ENCODE results near the gene ATP2B2. TPM values are rescaled to one million over a fixed set of nuclear protein-coding genes. Genes with fewer than 3 reads are reported as not detected.

Gene ATP2B2
- polyA plus RNA-seq, 3 donors, result not detected

DNA sequence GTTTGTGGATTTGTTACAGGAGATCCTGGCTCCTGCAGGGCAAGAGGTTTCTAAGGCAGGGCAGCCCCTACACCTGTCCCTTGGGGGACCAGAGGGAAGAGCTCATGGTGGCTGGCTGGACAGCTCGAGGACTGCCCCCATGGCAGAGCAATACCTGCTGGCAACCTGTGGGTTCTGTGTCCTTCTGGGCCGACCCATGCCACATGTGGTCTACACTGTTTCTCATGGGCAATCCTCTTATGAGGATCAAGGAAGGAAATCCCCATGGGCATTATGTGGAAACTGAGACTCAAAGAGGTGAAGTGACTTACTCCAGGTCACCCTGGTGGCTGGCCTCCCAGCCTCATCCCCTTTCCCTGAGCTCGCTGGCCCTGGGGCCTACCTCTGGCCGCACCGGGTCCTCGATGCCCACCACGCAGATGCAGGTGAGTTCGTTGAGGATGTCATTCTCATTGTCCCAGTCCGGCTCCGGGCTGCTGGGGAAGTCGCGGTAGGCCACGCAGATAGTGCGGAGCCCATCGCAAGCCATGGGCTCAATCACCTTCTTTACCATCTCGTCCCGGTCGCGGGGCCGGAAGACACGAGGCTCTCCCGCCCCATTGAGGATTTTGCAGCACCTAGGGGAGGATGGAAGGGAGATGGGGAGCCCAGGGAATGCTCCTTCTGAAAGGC, 146.9 kb downstream of the ATP2B2 start:
- Histone ChIP-seq H2AFZ (ENCODE audit: insufficient read depth, low read depth, low read length, poor library complexity, severe bottlenecking) (no peak overlapping the region), H3K9me3 (replicated peaks in 1 of 2; ENCODE audit: control insufficient read depth in 1 of 2, insufficient read depth in 1 of 2, low read length in 2 of 2) (no peaks in the 10 kb centered on the region), H4K20me1 (ENCODE audit: insufficient read depth, low read length) (no peaks in the 10 kb centered on the region), H3K27me3 (ENCODE audit: control insufficient read depth in 2 of 2, insufficient read depth in 2 of 2, low read length in 2 of 2) (no peaks in the 10 kb centered on the region), H3K4me2 (replicated peaks; ENCODE audit: extremely low read depth, low read length, poor library complexity, severe bottlenecking) (no peak overlapping the region), H3K4me1 (ENCODE audit: control insufficient read depth in 1 of 2, insufficient read depth in 2 of 2, low read length in 2 of 2) (peaks cover 4 to 6% of the 10 kb centered on the region in 2 donors), H3K27ac (ENCODE audit: low read depth in 1 of 2, low read length in 2 of 2) (no peak overlapping the region), H3K36me3 (replicated peaks in 1 of 2; ENCODE audit: control insufficient read depth in 1 of 2, insufficient read depth in 2 of 2, low read length in 2 of 2) (no peaks in the 10 kb centered on the region), H3K79me2 (ENCODE audit: insufficient read depth, low read length) (no peaks in the 10 kb centered on the region), H3K4me3 (replicated peaks in 1 of 3; ENCODE audit: low read depth in 2 of 3, low read length in 3 of 3) (no peak overlapping the region), H3K9ac (ENCODE audit: insufficient read depth, low read length, poor library complexity, severe bottlenecking) (no peak overlapping the region)
- intact Hi-C loops (cut with micrococcal nuclease), result no loop called here
- peaks cover 14% of the 10 kb centered on the region for H3K4me1 Mint-ChIP-seq
- no peak overlapping the region for H3K4me3 Mint-ChIP-seq
- no peak for DNase-seq
- peaks cover 0 to 8% (median 3%) of the 10 kb centered on the region in 7 donors for H3K9me3 Mint-ChIP-seq
- no peak overlapping the region for H3K27ac Mint-ChIP-seq
- H3K36me3 Mint-ChIP-seq, result no peaks in the 10 kb centered on the region
- 99% methylated on average over 14 of the region's 22 CpGs for WGBS (ENCODE audit: insufficient coverage)
- H3K27me3 Mint-ChIP-seq (ENCODE audit: low read depth in 3 of 3), result peaks cover 2 to 4% (median 4%) of the 10 kb centered on the region in 3 donors
- TF ChIP-seq, protein P1, sequence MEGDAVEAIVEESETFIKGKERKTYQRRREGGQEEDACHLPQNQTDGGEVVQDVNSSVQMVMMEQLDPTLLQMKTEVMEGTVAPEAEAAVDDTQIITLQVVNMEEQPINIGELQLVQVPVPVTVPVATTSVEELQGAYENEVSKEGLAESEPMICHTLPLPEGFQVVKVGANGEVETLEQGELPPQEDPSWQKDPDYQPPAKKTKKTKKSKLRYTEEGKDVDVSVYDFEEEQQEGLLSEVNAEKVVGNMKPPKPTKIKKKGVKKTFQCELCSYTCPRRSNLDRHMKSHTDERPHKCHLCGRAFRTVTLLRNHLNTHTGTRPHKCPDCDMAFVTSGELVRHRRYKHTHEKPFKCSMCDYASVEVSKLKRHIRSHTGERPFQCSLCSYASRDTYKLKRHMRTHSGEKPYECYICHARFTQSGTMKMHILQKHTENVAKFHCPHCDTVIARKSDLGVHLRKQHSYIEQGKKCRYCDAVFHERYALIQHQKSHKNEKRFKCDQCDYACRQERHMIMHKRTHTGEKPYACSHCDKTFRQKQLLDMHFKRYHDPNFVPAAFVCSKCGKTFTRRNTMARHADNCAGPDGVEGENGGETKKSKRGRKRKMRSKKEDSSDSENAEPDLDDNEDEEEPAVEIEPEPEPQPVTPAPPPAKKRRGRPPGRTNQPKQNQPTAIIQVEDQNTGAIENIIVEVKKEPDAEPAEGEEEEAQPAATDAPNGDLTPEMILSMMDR (IDR thresholded peaks at IDR 0.05), result no peak

DNA sequence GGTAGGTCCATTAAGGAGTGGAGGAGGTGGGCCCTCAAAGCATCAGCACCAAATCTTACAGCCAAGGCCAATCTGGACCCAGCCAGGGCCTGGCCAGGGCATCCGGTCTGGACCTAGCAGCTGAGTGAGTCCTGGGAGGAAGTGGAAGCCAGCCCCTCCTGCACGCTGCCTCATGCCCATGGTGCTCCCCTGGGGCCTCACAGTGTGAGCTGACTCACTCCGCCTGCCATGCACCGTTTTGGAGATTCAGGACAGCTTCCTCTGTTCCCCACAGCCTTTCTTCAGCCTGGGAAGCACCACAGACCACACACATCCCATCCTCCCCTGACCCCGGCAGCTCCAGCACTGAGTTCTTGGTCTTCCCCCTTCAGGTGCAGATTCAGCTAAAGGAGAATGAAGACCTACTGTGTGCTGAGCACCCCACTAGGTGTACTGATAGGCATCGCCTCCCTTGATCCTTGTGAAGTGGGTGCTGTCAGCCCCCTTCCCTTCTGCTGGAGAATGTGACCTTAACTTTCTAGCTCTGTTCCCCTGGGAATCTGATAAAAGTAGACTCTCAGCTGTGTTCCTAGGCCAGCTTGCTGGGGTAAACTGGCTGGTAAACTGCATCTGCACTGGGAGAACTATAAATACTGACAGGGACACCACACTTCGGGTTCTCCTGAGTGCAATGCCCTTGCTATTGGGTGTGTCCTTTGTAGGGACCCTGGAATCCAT, 147.6 kb downstream of the ATP2B2 start:
- H3K27ac Mint-ChIP-seq, result peak overlapping the region in 2 of 7 donors; percentile 10 to 17
- 17% methylated on average over 6 of the region's 7 CpGs for whole genome bisulfite sequencing (ENCODE audit: insufficient coverage)
- Histone ChIP-seq H2AFZ (ENCODE audit: insufficient read depth, low read depth, low read length, poor library complexity, severe bottlenecking) (no peak overlapping the region), H3K4me3 (replicated peaks in 1 of 3; ENCODE audit: low read depth in 2 of 3, low read length in 3 of 3) (no peak overlapping the region), H3K36me3 (replicated peaks in 1 of 2; ENCODE audit: control insufficient read depth in 1 of 2, insufficient read depth in 2 of 2, low read length in 2 of 2) (no peaks in the 10 kb centered on the region), H3K27ac (ENCODE audit: low read depth in 1 of 2, low read length in 2 of 2) (no peak overlapping the region), H3K4me1 (ENCODE audit: control insufficient read depth in 1 of 2, insufficient read depth in 2 of 2, low read length in 2 of 2) (peaks cover 4 to 6% of the 10 kb centered on the region in 2 donors), H3K9me3 (replicated peaks in 1 of 2; ENCODE audit: control insufficient read depth in 1 of 2, insufficient read depth in 1 of 2, low read length in 2 of 2) (no peaks in the 10 kb centered on the region), H3K27me3 (ENCODE audit: control insufficient read depth in 2 of 2, insufficient read depth in 2 of 2, low read length in 2 of 2) (no peaks in the 10 kb centered on the region), H3K79me2 (ENCODE audit: insufficient read depth, low read length) (no peaks in the 10 kb centered on the region), H3K4me2 (replicated peaks; ENCODE audit: extremely low read depth, low read length, poor library complexity, severe bottlenecking) (no peak overlapping the region), H3K9ac (ENCODE audit: insufficient read depth, low read length, poor library complexity, severe bottlenecking) (no peak overlapping the region), H4K20me1 (ENCODE audit: insufficient read depth, low read length) (no peaks in the 10 kb centered on the region)
- no peaks in the 10 kb centered on the region for H3K36me3 Mint-ChIP-seq
- DNase-seq, result peak in 2 of 3 donors; percentile 14 to 52
- H3K4me1 Mint-ChIP-seq, result peaks cover 14% of the 10 kb centered on the region
- intact Hi-C loops (cut with micrococcal nuclease), result no loop called here
- H3K9me3 Mint-ChIP-seq, result peaks cover 0 to 2% (median 0%) of the 10 kb centered on the region in 7 donors
- peaks cover 0 to 4% (median 4%) of the 10 kb centered on the region in 3 donors for H3K27me3 Mint-ChIP-seq (ENCODE audit: low read depth in 3 of 3)
- TF ChIP-seq, protein P1 (IDR thresholded peaks at IDR 0.05), result no peak
- no peak overlapping the region for H3K4me3 Mint-ChIP-seq
